Spinal cord (tissue), 10 donors: ENCODE results near the gene SEZ6L. TPM values are rescaled to one million over a fixed set of nuclear protein-coding genes. Genes with fewer than 3 reads are reported as not detected.

Source experiments
- DNase-seq, 6 donors: peaks; one replicate each; pipeline versions ENCODE4 v3.0.0 to v3.0.0-alpha.2; 2013 to 2015; ENCODE audit warnings: low spot score in 6 of 6, low read depth in 4 of 6
- H3K27ac ChIP-seq: one replicate; pipeline ENCODE4 v1.5.1; 2013; ENCODE audit warnings: low read depth, low read length, control low read depth
- H3K27me3 ChIP-seq: one replicate; pipeline ENCODE4 v1.6.1; 2013; ENCODE audit warnings: low read length; ENCODE audit not compliant: control insufficient read depth, insufficient read depth
- H3K36me3 ChIP-seq: one replicate; pipeline ENCODE4 v1.6.1; 2013; ENCODE audit warnings: low read length; ENCODE audit not compliant: control insufficient read depth, insufficient read depth
- H3K4me1 ChIP-seq: one replicate; pipeline ENCODE4 v1.6.1; 2013; ENCODE audit warnings: low read length; ENCODE audit not compliant: control insufficient read depth, insufficient read depth
- H3K4me3 ChIP-seq: one replicate; pipeline ENCODE4 v1.5.1; 2013; ENCODE audit warnings: low read depth, low read length, control low read depth
- H3K9me3 ChIP-seq: one replicate; pipeline ENCODE4 v1.6.1; 2013; ENCODE audit warnings: low read length; ENCODE audit not compliant: control insufficient read depth, insufficient read depth
- WGBS: methylation state at CpG from one replicate; pipeline ENCODE4 v1.1.5; 2013; ENCODE audit warnings: missing lambda C conversion rate; ENCODE audit not compliant: insufficient coverage; 5-methylcytosine and 5-hydroxymethylcytosine counted together
- polyA plus RNA-seq, 2 donors: library from polyadenylated mRNA; unstranded; fragments of 120-200 nt; gene quantifications; one replicate each; pipeline ENCODE4 v1.2.1, GENCODE V29; 2013; ENCODE audit not compliant: insufficient read length in 2 of 2
- total RNA-seq, 2 donors: library from RNA; depleted of rRNA in 1 of 2; stranded (reverse); fragments of 120-200 nt in 1 of 2; fragments of >200 nt in 1 of 2; gene quantifications; one replicate each; pipeline versions ENCODE4 v1.2.3 to v1.2.4, GENCODE V29; 2013 to 2014
- donor health status: healthy.

The SEZ6L gene
- total and polyA plus RNA-seq, 4 donors = 31.6 to 115 (median 87.4) TPM

- DNase-seq = no peak
- no peaks in the 10 kb centered on the region for H3K36me3 ChIP-seq
- WGBS = 83% methylated on average over 2 of the region's 5 CpGs
- H3K27me3 ChIP-seq = no peaks in the 10 kb centered on the region
- peaks cover 11% of the 10 kb centered on the region for H3K4me1 ChIP-seq
- no peak overlapping the region for H3K27ac ChIP-seq
- no peaks in the 10 kb centered on the region for H3K9me3 ChIP-seq
- H3K4me3 ChIP-seq = no peak overlapping the region
These were observed 116.4 kb downstream of the SEZ6L start for GRCh38 chr22:26285632-26286031.

GRCh38 chr22:26286091-26286820, 117.0 kb downstream of the SEZ6L start:
- DNase-seq = peak in 1 of 6 donors; percentile 61
- Histone ChIP-seq H3K27ac (no peak overlapping the region), H3K36me3 (no peaks in the 10 kb centered on the region), H3K4me1 (peaks cover 11% of the 10 kb centered on the region), H3K9me3 (no peaks in the 10 kb centered on the region), H3K4me3 (no peak overlapping the region), H3K27me3 (no peaks in the 10 kb centered on the region)
- WGBS = 100% methylated on average over 1 of the region's 10 CpGs

GRCh38 chr22:26287382-26288225, 118.3 kb downstream of the SEZ6L start:
- DNase-seq = peak in 1 of 6 donors; percentile 24
- 78% methylated on average over 4 of the region's 7 CpGs for WGBS
- no peaks in the 10 kb centered on the region for H3K27me3 ChIP-seq

GRCh38 chr22:26289611-26290101, 120.4 kb downstream of the SEZ6L start:
- Histone ChIP-seq H3K27ac (no peak overlapping the region), H3K27me3 (no peaks in the 10 kb centered on the region), H3K9me3 (no peaks in the 10 kb centered on the region), H3K4me1 (peaks cover 11% of the 10 kb centered on the region), H3K4me3 (no peak overlapping the region), H3K36me3 (peaks cover 22% of the 10 kb centered on the region)
- WGBS = 41% methylated on average over 13 of the region's 13 CpGs
- DNase-seq = peak in 1 of 6 donors; percentile 86

More at GRCh38 chr22:26287382-26288225, 118.3 kb downstream of the SEZ6L start:
- peaks cover 11% of the 10 kb centered on the region for H3K4me1 ChIP-seq
- H3K4me3 ChIP-seq = no peak overlapping the region
- H3K9me3 ChIP-seq = no peaks in the 10 kb centered on the region
- H3K36me3 ChIP-seq = peaks cover 11% of the 10 kb centered on the region
- H3K27ac ChIP-seq = no peak overlapping the region

- no peak for DNase-seq
- Histone ChIP-seq H3K27me3 (no peaks in the 10 kb centered on the region), H3K27ac (no peak overlapping the region), H3K4me1 (peaks cover 11% of the 10 kb centered on the region), H3K9me3 (no peaks in the 10 kb centered on the region), H3K4me3 (no peak overlapping the region), H3K36me3 (peaks cover 33% of the 10 kb centered on the region)
- WGBS = 81% methylated on average over 13 of the region's 14 CpGs
These were observed 122.8 kb downstream of the SEZ6L start for GRCh38 chr22:26291940-26292666.

- H3K9me3 ChIP-seq = no peaks in the 10 kb centered on the region
- no peak overlapping the region for H3K27ac ChIP-seq
- 88% methylated on average over 8 of the region's 13 CpGs for WGBS
- no peak overlapping the region for H3K4me3 ChIP-seq
- DNase-seq = no peak
- peaks cover 34% of the 10 kb centered on the region for H3K36me3 ChIP-seq
- peaks cover 11% of the 10 kb centered on the region for H3K4me1 ChIP-seq
- no peaks in the 10 kb centered on the region for H3K27me3 ChIP-seq
These were observed 123.4 kb downstream of the SEZ6L start for GRCh38 chr22:26292667-26292995.

- Histone ChIP-seq H3K36me3 (peaks cover 44% of the 10 kb centered on the region), H3K4me3 (no peak overlapping the region), H3K9me3 (no peaks in the 10 kb centered on the region), H3K4me1 (no peaks in the 10 kb centered on the region), H3K27ac (no peak overlapping the region), H3K27me3 (no peaks in the 10 kb centered on the region)
- WGBS = 89% methylated on average over 2 of the region's 3 CpGs
- DNase-seq = no peak
These were observed 126.4 kb downstream of the SEZ6L start for GRCh38 chr22:26295563-26296126.

GRCh38 chr22:26298605-26299310, 129.5 kb downstream of the SEZ6L start:
- WGBS = 88% methylated on average over 7 of the region's 9 CpGs
- Histone ChIP-seq H3K4me3 (no peak overlapping the region), H3K27me3 (no peaks in the 10 kb centered on the region), H3K36me3 (peaks cover 24% of the 10 kb centered on the region), H3K9me3 (no peaks in the 10 kb centered on the region), H3K4me1 (peaks cover 3% of the 10 kb centered on the region), H3K27ac (no peak overlapping the region)
- DNase-seq = no peak

- Histone ChIP-seq H3K4me3 (no peak overlapping the region), H3K9me3 (no peaks in the 10 kb centered on the region), H3K36me3 (peaks cover 15% of the 10 kb centered on the region), H3K27me3 (no peaks in the 10 kb centered on the region), H3K27ac (no peak overlapping the region), H3K4me1 (peaks cover 3% of the 10 kb centered on the region)
- peak in 2 of 6 donors; percentile 40 to 76 for DNase-seq
- WGBS = 29% methylated on average over 3 of the region's 4 CpGs
These were observed 133.5 kb downstream of the SEZ6L start for GRCh38 chr22:26302726-26303125.
